SHP77 treated with DMSO at 0.1 percent for 48 hours (cell line): Measurements from ENCODE around the gene OGFOD1.
"Not testable (repeated sequence)": the region's sequence is repeated elsewhere in the genome, so short reads cannot be mapped to it uniquely, and the experiment has no call there.

ENCODE experiments used
- DNase-seq: peaks from one replicate; lab custom pipeline; 2025; lab: John Stamatoyannopoulos, UW

The OGFOD1 gene

DNA sequence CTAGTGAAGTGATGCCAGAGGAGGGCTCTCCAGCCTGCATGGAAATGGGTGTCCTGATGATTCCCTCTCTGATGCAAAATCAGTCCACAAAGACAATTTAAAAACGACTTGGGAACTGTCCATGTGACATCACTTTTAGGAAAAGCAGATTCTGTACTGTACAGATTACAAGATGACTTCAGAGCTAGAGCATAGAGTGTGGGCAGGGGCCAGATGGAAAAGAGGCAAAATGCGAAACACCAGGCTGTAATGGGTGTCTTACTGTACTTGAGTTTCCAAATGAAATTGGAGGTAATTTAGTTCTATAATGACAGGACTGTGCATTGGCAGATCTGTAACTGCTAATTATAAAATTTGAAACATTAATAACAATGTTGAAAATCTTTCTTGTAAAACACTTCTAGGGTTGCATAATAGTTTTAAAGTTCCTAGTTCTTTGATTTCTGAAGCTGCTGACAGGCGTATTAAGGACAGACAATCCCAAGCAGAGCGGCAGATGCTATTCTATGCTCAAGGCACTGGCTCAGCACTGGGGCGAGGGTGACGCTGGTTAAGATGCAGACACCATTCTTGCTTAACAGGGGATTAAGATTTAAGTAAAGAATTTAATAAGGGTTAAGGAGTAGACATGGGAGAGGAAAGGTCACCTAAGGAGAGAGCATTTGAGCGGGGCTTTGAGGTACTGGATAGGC lies 29.6 kb downstream of the OGFOD1 start:
- DNase-seq, result no peak

DNA sequence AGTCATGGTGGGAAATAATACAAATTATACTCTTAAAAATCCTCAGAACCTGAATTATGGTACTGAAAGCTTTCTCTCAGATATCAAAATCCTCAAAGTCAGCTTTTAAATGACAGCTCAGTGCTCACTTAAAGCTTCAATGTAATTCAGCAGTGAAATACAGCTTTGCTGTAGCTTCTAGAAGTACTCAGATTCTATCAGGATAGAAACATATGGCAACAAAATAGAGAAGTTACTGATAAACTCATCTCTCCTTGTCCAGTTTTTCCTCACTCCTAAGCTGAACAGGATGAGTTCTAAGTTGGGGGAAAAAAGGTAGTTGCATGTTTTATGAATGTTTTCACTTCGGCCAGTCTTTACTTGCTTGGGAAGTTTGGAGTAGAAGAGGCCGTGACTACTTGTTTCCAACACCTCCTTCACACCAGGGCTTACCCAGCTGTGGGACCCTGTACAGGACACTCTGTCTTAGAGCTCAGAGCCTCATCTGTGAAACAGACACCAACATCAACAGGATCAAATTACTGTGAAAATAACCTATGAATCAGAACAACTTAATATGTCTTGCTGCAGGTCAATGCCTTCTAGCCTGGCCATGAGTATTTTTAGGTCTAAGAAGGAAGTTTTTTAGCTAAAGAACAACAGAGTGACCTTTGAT lies 30.2 kb downstream of the OGFOD1 start:
- DNase-seq, result no peak

DNA sequence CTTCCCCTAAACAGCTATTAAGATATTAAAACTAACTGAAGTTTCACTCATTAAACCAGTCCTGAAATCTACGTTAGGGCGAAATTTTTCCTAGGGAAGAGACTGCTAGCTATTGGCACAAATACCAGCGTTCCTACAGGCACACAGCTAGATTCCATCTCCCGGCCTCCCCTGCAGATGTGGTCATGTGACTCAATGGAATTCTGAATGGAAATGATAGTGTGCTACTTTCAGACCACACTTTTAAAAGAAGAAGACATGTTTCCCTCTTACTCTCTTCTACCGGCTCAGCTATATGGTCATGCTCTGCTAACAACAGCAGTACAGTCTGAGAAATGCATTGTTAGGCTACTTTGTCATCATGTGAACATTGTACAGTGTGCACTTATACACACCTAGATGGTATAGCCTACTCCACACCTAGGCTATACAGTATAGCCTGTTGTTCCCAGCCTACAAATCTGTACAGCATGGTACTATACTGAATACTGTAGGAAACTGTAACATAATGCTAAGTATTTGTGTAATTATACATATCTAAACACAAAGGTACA lies 31.4 kb downstream of the OGFOD1 start:
- no peak for DNase-seq

DNA sequence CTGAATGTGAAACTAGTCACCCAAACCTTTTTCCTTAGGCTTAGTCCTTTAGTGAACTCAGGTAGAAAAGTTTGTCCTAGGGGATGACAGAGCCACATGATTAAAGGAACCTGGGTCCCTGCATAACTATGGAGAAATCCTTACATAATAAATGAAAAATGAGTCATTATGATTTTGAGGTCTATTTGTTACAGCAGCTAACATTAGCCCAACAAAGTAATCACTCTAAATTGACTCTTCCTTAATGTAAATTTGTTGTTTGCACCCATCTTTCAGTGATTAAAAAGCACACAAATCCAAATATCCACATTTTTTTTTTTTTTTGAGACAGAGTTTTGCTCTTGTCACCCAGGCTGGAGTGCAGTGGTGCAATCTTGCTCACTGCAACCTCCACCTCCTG lies 32.0 kb downstream of the OGFOD1 start:
- DNase-seq, result no peak

DNA sequence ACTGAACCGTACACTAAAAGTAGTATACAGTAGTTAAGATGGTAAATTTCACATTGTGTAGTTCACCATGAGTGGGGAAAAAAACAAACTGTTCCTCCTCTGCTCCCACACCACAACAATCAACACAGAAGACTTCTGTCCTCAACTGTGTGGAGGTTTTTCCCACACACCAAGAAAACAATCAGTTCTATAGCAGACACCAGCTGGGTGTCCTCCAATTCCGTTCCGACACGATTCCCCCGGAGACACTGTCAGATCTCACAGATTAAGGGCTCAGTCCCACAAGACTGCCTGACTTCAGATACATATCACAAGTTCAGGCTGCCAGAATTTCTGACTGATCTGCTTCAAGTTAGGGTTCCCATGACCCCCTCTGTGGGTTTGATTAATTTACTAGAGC lies 36.7 kb downstream of the OGFOD1 start:
- DNase-seq, result no peak

DNA sequence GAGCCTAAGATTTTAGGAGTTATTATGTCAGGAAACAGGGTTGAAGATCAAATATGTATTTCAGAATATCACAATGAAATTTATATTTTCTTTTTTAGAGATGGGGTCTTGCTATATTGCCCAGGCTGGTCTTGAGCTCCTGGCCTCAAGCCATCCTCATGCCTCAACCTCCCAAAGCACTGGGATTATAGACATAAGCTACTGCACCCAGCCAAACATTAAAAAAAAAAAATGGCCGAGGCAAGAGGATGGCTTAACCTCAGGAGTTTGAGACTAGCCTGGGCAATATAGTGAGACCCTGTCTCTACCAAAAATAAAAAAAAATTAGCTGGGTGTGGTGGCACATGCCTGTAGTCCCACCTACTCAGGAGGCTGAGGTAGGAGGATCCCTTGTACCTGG lies 37.5 kb downstream of the OGFOD1 start:
- not testable (repeated sequence) for DNase-seq

DNA sequence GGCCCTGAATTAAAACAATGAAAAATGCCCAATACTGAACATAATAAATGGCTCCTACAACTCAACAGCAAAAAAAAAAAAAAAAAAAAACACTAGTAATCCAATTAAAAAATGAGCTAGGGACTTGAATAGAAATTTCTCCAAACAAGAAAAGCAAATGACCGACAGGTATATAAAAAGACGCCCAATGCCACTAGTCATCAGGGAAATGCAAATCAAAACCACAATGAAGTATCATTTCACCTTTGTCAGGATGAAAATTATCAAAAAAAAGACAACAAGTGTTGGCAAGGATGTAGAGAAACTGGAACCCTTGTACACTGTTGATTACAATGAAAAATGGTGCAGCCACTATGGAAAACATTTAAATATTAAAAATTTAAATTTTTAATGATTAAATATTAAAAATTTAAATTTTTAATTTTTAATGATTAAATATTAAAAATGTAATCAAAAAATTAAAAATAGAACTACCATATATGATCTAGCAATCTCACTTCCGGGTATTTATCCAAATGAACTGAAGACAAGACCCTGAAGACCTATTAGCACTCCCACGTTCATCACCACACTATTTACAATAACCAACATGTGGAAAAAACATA lies 40.4 kb downstream of the OGFOD1 start:
- no peak for DNase-seq

DNA sequence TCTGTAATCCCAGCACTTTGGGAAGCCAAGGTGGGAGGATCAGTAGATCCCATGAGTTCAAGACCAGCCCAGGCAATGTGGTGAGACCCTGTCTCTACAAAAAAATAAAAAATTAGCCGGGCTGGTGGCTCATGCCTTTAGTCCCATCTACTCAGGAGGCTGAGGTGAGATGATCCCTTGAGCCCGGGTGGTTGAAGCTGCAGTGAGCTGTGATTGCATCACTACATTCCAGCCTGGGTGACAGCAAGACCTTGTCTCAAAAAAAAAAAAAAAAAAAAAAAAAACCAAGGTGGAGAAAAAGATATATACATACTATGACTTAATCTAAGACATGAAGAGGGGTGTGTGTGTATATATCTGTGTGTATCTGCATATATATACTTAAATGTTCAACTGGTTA lies 41.8 kb downstream of the OGFOD1 start:
- DNase-seq, result no peak

DNA sequence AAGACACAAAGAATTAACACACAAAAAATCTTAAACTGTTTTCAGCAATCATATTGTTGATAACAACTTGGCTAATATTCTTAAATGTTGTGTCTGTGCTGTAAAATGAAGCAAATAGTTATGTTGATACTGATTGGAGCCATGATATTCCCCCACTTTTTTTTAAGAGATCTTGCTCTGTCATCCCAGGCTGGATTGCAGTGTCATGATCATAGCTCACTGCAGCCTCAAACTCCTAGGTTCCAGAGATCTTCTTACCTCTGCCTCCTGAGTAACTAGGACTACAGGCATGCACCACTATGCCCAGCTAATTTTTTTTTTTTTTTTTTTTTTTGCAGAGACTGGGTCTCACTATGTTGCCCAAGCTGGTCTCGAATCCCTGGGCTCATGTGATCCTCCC lies 42.5 kb downstream of the OGFOD1 start:
- no peak for DNase-seq

DNA sequence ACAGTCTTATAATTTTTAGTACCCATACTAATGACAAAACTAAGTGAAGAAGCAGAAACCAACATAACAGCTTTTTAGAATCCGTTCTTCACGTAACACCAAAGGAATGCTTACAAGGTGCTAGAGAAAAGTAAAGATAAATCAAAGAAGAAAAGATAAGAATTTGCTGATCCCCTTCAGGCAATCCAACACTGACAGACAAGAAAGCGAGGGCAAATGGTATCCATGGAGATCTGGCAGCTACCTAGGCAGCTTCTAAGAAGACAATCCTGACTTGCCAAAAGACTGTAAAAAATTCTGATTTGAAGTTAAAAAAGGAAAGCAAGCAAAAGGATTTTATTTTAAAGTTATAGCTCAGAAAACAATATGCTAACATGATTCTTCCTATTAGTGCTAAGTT lies 53.8 kb downstream of the OGFOD1 start:
- DNase-seq, result no peak

DNA sequence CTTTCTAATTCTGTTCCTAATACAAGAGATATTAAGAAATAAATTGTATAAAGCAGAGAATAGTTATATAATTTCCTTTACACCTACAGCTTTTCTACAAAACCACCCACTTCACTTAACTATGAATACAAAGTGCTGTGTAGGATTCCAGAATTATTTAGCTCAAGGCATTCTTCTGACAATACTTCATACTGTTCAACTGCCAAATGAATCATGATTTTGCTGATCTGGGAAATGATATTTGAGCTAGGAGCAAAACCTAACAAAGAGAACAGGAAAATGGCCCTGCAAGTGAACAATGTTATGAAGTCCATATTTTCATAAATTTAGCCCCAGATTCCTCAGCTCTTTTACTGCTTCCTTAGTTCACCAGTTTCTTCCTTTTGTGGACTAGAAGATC lies 55.6 kb downstream of the OGFOD1 start:
- DNase-seq, result no peak

DNA sequence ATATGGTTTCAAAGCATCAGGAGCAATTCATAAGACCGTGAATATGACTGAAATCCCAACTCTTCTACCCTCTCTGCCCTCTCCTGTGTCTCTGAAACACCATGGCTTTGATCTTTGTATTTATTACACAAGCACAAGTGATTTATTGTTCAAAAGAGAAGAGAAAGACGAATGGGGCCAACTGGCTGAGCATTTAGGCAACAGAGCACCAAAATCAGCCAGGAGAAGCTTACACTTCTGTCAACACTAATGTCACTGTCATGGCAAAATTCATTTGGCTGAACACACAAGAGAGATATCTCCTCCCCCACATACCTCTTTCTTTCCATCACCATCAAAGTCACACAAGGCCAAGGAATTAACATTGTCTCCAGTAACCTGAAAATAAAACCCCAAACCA lies 59.2 kb downstream of the OGFOD1 start:
- no peak for DNase-seq

DNA sequence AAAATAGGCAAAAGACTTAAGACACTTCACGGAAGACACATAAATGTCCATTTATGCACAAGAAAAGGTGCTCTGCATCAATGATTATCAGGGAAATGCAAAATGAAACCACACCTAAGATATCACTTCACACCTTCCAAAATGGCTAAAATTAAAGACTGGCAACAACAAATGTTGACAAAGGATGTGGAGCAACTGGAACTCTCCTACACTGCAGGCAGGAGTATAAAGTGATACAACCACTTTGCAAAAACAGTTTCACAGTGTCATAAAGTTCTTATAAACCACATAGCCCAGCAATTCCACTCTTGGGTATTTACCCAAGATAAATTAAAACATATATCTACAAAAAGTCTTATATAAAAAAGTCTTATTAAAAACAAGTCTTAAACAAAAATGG lies 60.7 kb downstream of the OGFOD1 start:
- no peak for DNase-seq

DNA sequence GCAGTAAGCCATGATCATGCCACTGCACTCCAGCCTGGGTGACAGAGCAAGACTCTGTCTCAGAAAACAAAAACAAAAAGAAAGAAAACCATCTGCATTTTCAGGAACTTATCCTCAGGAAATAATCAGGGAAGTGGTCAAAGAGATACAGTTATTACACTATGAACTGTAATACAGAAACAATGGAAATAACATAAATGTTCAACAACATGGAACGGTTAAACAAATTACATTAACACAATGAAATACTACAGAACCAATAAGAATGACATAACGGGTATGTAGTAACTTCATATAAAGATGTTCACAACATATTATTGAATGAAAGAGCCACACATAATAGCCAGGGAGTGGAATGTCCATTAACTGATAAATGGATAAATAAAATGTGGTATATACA lies 61.7 kb downstream of the OGFOD1 start:
- no peak for DNase-seq

DNA sequence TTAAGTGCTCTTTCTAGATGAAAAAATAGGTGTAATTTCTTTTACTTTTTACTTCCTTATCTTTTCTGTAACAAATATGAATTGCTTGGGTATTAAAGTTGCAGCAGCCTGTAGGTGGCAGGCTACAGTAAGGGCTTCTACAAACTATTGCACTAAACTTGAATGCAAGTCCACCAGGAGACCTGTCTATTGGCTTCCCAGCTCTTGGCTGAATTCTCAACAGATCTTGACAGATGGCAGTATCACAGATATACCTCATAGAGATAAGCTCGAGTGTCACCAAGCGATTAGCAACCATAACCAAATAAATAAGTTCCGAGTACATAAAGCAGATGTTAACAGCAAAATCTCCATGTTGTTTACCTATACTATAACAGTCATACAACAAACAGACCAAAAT lies 62.6 kb downstream of the OGFOD1 start:
- DNase-seq, result peak; percentile 13

DNA sequence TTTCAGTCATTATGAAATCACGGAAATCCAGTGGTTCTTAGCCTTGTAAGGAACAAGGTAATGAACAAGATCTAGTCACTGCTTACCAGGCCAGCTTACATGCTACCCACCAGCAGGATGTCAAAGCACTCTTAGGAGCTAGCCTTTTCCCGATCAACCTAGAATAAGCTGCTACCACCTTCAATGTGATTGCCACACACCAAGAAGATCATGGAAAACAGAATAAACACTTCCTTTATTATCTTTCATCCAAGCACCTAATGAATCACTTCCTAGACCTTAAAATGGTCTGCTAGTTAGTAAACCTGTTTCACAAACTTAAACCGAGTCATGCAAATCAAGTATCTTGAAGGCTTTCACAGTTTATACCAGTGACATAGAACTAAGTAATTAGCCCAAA lies 63.5 kb downstream of the OGFOD1 start:
- DNase-seq, result no peak

DNA sequence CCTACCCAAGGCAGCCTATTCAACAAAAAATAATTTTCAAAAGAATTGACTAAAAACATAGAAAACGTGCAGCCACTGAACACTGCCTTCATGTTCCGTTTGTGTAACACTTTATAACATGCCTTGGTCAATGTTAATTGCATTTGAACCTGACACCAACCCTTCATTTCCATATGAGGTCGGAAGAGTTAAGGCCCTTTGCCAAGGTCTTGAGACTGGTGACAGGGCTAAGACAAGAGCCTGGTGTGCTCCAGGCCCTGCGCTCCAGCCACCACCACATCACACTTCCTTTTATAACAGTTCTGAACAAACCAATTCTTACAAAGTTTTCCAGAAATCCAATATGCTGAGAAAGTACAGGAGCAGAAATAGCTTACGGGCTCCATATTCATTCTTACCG lies 64.3 kb downstream of the OGFOD1 start:
- DNase-seq, result no peak

DNA sequence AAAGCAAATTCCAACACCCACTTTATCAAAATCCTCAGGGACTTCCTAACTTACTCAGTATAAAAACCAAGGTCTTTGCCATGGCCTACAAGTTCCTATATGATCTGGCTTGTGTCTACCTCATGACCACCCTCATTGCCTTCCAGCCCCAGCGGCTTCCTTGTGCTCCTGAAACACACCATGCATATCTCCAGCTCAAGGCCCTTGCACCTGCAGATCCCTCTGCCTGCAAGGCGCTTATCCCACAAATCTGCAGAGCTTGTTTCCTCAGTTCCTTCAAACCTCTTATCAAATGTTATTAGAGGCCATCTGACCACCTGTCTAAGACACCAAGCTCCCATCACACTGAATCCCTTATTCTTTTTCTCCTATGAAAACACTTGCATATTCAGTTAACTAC lies 65.9 kb downstream of the OGFOD1 start:
- DNase-seq, result no peak

DNA sequence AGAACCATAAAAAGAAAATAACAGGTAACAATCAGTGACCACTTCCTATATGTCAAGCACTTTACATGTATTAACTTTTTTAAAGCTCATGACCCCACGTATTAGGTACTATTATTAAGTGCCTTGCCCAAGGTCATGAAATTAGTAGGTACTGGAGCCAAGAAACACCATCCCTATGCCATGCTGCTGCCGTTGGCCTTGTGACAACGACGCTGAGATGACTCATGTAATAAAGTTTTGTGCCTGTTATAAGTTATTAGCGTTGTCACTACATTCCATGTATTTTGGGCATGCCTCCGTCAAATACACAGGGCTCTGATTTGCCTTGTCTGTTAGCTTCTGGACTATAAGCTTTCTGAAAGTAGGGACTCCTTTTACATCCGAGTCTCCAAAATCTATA lies 67.1 kb downstream of the OGFOD1 start:
- DNase-seq, result no peak

DNA sequence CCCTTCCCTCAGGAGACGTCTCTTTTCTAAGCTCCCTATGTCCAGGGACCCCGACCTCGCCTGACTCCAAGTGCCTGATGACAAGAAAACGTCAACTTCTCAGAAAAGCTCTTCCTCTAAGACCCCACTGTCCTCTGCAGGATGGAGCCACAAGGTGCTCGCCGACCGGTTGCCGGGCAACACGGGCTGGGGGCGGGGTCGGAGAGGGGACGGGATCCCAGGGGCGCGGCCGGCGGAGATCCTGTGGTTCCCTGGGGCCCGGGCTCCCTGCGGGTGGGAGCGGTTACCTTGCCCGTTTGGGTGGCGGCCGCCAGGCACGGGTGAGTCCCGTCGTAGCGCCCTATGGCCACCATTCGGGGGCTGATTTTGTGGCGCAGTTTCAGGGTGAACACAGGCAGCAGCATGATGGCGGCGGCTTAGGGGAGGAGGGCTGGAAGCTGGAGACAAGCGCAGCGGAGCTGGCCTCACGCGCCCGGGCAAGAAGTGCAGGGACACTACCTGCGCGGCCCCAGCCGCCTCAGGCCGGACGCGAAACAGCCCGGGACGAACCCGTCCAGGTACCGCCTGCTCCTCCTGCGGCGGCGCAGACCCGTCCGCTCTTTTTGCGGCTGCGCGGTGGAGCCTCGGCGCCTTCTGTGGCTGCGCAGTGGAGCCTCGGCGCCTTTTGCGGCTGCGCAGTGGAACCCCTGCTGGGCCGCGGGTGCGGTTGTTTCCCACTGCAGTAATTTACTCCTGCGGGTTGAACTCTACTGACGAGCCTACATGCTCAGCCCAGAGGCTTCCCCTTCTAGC lies 68.3 kb downstream of the OGFOD1 start, which contains the start of gene BBS2:
TSS of gene BBS2 (minus strand) at position 566 of the 792 bp plus-strand sequence. CDS start at position 404, 162 bp downstream.
- peak; percentile 44 for DNase-seq

DNA sequence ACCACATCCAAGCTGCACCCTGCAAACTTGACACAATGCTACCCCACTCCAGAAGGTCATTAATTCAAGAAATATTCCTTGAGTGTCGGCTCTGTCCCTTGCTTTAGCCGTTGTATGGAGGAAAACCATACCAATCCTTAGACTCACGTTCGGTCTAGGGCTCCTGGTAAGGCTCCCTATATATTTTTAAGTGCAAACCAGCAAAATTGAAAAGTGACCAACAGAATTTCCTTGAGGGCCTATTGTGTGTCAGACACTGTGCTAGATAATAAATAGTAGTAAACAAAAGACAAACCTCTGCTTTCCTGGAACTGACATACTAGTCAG lies 68.9 kb downstream of the OGFOD1 start:
- DNase-seq, result no peak

DNA sequence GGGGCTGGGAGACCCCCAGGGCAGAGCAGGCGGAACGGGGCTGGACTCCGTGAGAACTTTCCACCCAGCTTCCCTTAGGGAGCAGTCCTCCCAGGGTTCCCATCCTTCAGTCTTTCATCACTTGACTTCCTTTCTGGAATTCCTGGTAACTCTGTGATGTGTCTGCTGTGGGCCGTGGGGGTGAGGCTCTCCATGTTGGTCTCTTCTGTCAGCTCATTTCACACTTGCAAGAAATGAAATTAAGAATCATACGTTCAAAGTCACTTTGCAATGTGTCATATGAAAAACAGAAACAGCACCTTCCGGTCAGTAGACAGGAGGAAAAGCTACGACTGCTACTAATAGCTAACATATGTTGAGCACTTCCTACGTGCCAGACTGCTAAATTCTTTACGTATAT lies 73.9 kb downstream of the OGFOD1 start:
- DNase-seq, result no peak
